ENCODE results near the gene LRP5.
A peak's percentile ranks its signal among the peaks of the same experiment; 100 is the strongest.

Gene LRP5

DNA sequence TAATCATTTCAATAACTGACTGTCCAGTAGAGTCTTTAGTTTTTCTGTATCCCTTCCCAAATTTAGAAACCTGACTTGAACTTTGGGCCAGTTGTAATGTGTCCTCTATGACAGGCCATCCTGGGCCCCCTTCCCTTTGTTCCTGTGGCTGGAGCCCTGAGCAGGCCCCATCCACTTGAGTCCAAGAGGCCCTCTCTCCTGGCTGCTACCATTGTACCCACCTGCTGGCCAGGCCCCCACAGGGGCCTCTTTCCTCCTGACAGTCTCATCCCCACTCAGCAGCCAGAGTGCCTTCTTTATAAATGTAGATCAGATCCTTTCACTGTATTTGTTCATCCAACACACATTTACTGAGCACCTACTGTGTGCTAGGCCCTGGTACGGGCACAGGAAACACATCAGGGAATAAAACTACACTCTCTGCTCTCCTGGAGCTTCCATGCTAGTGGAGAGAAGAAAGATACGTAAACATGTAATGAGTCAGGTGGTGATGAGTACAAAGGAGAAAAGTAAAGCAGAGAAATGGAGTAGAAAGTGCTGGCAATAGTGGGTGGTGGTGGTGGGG, 2.7 kb upstream of the LRP5 start:
- no peak overlapping the region for H2BK15ac ChIP-seq (replicated peaks; ENCODE audit: low read depth)
- H3K79me2 ChIP-seq (ENCODE audit: control insufficient read depth, insufficient read depth, low read length) = peaks cover 12% of the 10 kb centered on the region
- no peak overlapping the region for H3K4me3 ChIP-seq (ENCODE audit: low read length)
- no peak overlapping the region for H3K23ac ChIP-seq (ENCODE audit: low read length)
- H3K27ac ChIP-seq (ENCODE audit: low read depth, low read length) = no peak overlapping the region
- H3K36me3 ChIP-seq (ENCODE audit: control insufficient read depth, insufficient read depth, low read length) = no peaks in the 10 kb centered on the region
- H2AK5ac ChIP-seq (ENCODE audit: low read length) = no peak overlapping the region
- H3K27me3 ChIP-seq (ENCODE audit: insufficient read depth, low read length, poor library complexity) = no peaks in the 10 kb centered on the region
- H3K56ac ChIP-seq (ENCODE audit: low read length) = no peak overlapping the region
- no CpG with 5 or more reads among the region's 2 CpGs for WGBS (ENCODE audit: extremely low coverage, insufficient coverage, low lambda C conversion rate)
- no peak overlapping the region for H4K5ac ChIP-seq (ENCODE audit: low read length)
- DNase-seq = no peak
- no peak overlapping the region for H3K4me2 ChIP-seq (ENCODE audit: low read length)
- no peak overlapping the region for H3K4ac ChIP-seq (ENCODE audit: low read depth, low read length)
- no peak overlapping the region for H3K18ac ChIP-seq (ENCODE audit: low read length)
- H2BK5ac ChIP-seq (ENCODE audit: low read length) = no peak overlapping the region
- H3K4me1 ChIP-seq (ENCODE audit: control insufficient read depth, low read depth, low read length) = peaks cover 5% of the 10 kb centered on the region
- H3K9ac ChIP-seq (ENCODE audit: low read length) = no peak overlapping the region
- H2BK120ac ChIP-seq (ENCODE audit: low read depth, low read length) = no peak overlapping the region
- peaks cover 3% of the 10 kb centered on the region for H3K79me1 ChIP-seq (ENCODE audit: low read length)
- no peak overlapping the region for H4K8ac ChIP-seq (ENCODE audit: low read depth, low read length)

DNA sequence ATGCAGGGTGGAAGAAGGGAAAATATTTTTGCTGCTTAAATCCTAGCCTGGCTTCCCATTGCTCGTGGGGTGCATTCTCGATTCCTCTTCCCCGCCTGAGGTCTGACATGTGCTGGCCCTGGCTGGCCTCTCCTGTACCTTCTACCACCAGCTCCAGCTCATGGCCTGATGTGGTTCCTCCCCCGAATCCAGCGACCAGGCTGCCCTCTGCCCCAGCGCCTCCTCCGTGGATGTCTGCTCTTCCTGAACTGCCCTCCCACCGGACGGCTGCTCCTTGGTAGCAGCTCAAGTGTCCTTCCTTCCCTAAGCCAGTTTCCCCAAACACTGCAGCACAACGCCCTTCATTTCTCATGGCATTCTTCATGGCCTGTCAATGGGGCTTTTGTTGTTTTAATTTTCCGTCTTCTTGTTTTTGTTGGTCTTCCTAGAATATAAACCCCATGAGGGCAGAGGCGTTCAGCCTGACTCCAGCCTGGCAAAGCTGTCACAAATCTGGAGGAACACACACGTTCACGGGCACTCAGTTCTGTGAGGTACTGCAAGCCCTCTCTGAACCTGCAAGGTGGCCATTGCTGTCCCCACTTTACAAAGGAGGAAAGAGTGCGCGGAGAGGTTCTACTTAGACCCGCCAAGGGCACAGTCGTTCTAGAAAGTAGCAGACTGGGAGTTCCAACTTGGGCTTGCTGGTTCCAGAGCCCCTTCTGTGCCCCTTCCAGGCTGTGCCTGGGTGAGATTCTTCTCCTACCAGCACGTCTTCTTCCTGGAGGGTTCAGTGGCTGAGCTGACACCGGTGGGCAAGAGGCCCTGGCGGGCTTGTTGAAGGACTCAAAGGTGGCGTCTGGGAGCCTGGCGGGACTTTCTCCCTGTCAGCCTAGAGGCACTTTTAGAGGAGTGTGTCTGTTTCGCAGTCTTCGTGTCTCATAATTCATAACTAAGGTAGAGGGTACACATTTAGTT, 953 bp upstream of the LRP5 start:
- Histone ChIP-seq H3K4me1 (ENCODE audit: control insufficient read depth, low read depth, low read length) (peaks cover 8% of the 10 kb centered on the region), H3K36me3 (ENCODE audit: control insufficient read depth, insufficient read depth, low read length) (no peaks in the 10 kb centered on the region), H2AK5ac (ENCODE audit: low read length) (no peak overlapping the region), H4K5ac (ENCODE audit: low read length) (no peak overlapping the region), H3K4ac (ENCODE audit: low read depth, low read length) (no peak overlapping the region), H3K27ac (ENCODE audit: low read depth, low read length) (no peak overlapping the region), H3K4me2 (ENCODE audit: low read length) (peak overlapping the region; percentile 54), H3K79me2 (ENCODE audit: control insufficient read depth, insufficient read depth, low read length) (peaks cover 24% of the 10 kb centered on the region), H3K9ac (ENCODE audit: low read length) (no peak overlapping the region), H3K23ac (ENCODE audit: low read length) (no peak overlapping the region), H2BK120ac (ENCODE audit: low read depth, low read length) (no peak overlapping the region), H3K79me1 (ENCODE audit: low read length) (peaks cover 9% of the 10 kb centered on the region), H3K18ac (ENCODE audit: low read length) (peak overlapping the region; percentile 95), H3K56ac (ENCODE audit: low read length) (peak overlapping the region; percentile 42), H3K27me3 (ENCODE audit: insufficient read depth, low read length, poor library complexity) (no peaks in the 10 kb centered on the region), H4K8ac (ENCODE audit: low read depth, low read length) (no peak overlapping the region), H3K4me3 (ENCODE audit: low read length) (no peak overlapping the region), H2BK15ac (replicated peaks; ENCODE audit: low read depth) (no peak overlapping the region), H2BK5ac (ENCODE audit: low read length) (no peak overlapping the region)
- no CpG with 5 or more reads among the region's 25 CpGs for WGBS (ENCODE audit: extremely low coverage, insufficient coverage, low lambda C conversion rate)
- DNase-seq = no peak

DNA sequence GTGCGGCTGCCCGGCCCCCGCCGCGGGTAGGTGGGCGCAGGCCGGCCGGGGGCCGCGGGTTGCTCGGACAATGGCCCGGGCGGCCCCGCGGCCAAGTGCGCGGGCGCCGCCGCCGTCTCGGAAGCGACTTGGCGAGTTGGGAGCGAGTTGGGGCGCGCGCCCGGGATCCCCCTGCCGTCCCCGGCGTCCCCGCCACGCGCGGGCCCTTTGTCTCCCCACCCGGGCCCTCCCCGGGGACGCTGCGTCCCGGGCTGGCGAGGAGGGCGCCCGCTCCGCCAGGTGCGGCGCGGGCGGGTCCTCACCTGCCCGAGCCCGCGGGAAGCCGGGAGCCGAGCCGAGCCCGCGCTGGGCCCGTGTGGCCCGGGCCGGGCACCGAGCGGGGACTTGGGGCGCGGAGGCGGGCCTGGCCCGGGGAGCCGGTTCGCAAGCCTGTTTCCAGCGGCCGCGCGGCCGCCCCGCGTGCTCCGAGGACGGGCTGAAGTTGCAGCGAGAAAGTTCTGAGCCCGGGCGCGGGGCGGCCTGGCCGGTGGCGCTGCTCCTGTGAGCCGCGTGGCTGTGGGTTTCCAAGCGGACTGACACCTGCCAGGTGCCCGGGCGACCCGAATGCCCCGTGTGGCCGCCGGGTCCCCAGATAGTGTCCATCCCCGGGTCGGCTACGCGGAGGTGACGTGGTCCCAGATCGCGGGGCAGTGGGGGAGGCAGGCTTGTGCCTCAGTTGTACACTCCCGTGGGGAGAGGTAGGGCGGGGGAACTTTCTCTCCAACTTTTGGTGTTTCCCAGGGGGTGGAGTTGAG, 586 bp downstream of the LRP5 start:
- no CpG with 5 or more reads among the region's 102 CpGs for WGBS (ENCODE audit: extremely low coverage, insufficient coverage, low lambda C conversion rate)
- no peak for DNase-seq

DNA sequence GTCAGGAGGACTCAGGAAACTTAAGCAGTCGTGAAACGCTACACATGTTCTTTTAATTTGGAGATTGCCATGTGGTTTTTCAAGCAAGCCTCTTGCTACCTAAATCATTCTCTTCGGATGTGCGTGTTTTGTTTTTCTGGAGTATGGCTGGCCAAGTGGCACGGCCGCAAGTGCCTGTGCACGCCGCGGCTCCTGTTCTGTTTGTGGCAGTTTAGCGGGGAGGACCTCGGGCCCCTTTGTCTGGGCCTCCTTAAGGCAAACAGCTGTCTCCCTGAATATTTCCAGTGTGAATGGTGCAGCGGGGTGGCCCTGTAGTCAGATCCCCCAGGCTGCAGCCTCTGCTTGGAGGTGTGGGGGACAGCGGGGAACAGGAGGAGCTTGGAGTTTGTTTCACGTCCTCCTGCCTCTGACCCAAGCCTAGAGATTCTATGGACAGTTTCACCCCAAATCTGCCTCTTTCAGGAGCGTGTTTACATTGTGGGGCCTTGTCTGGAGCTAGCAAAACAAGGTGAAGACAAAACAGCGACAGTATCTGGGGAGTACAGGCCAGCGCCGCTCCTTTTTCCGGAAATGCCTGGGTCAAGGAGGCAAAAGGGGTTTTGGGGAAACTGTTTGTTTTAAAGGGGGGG, 1.3 kb downstream of the LRP5 start:
- peaks cover 13% of the 10 kb centered on the region for H3K79me1 ChIP-seq (ENCODE audit: low read length)
- H3K79me2 ChIP-seq (ENCODE audit: control insufficient read depth, insufficient read depth, low read length) = peaks cover 41% of the 10 kb centered on the region
- peak overlapping the region; percentile 95 for H3K23ac ChIP-seq (ENCODE audit: low read length)
- H3K56ac ChIP-seq (ENCODE audit: low read length) = peak overlapping the region; percentile 91
- no peaks in the 10 kb centered on the region for H3K27me3 ChIP-seq (ENCODE audit: insufficient read depth, low read length, poor library complexity)
- peaks cover 10% of the 10 kb centered on the region for H3K4me1 ChIP-seq (ENCODE audit: control insufficient read depth, low read depth, low read length)
- peak overlapping the region; percentile 78 for H3K18ac ChIP-seq (ENCODE audit: low read length)
- DNase-seq = no peak
- no peaks in the 10 kb centered on the region for H3K36me3 ChIP-seq (ENCODE audit: control insufficient read depth, insufficient read depth, low read length)
- H2AK5ac ChIP-seq (ENCODE audit: low read length) = peak overlapping the region; percentile 30
- H2BK120ac ChIP-seq (ENCODE audit: low read depth, low read length) = peak overlapping the region; percentile 29
- H4K8ac ChIP-seq (ENCODE audit: low read depth, low read length) = no peak overlapping the region
- WGBS (ENCODE audit: extremely low coverage, insufficient coverage, low lambda C conversion rate) = no CpG with 5 or more reads among the region's 19 CpGs
- peak overlapping the region; percentile 88 for H3K4ac ChIP-seq (ENCODE audit: low read depth, low read length)
- no peak overlapping the region for H2BK5ac ChIP-seq (ENCODE audit: low read length)
- peak overlapping the region; percentile 58 for H3K4me3 ChIP-seq (ENCODE audit: low read length)
- peak overlapping the region; percentile 92 for H3K4me2 ChIP-seq (ENCODE audit: low read length)
- no peak overlapping the region for H4K5ac ChIP-seq (ENCODE audit: low read length)
- no peak overlapping the region for H3K27ac ChIP-seq (ENCODE audit: low read depth, low read length)
- H3K9ac ChIP-seq (ENCODE audit: low read length) = peak overlapping the region; percentile 69
- H2BK15ac ChIP-seq (replicated peaks; ENCODE audit: low read depth) = no peak overlapping the region

More for the DNA sequence above, 586 bp downstream of the LRP5 start:
- peak overlapping the region; percentile 30 for H2AK5ac ChIP-seq (ENCODE audit: low read length)
- no peak overlapping the region for H4K5ac ChIP-seq (ENCODE audit: low read length)
- peak overlapping the region; percentile 69 for H3K9ac ChIP-seq (ENCODE audit: low read length)
- H2BK5ac ChIP-seq (ENCODE audit: low read length) = no peak overlapping the region
- H3K79me2 ChIP-seq (ENCODE audit: control insufficient read depth, insufficient read depth, low read length) = peaks cover 37% of the 10 kb centered on the region
- peak overlapping the region; percentile 91 for H3K56ac ChIP-seq (ENCODE audit: low read length)
- peak overlapping the region; percentile 95 for H3K18ac ChIP-seq (ENCODE audit: low read length)
- no peak overlapping the region for H2BK15ac ChIP-seq (replicated peaks; ENCODE audit: low read depth)
- peak overlapping the region; percentile 92 for H3K4me2 ChIP-seq (ENCODE audit: low read length)
- H4K8ac ChIP-seq (ENCODE audit: low read depth, low read length) = no peak overlapping the region
- peak overlapping the region; percentile 80 for H3K23ac ChIP-seq (ENCODE audit: low read length)
- no peak overlapping the region for H2BK120ac ChIP-seq (ENCODE audit: low read depth, low read length)
- H3K27me3 ChIP-seq (ENCODE audit: insufficient read depth, low read length, poor library complexity) = no peaks in the 10 kb centered on the region
- peaks cover 10% of the 10 kb centered on the region for H3K4me1 ChIP-seq (ENCODE audit: control insufficient read depth, low read depth, low read length)
- H3K4me3 ChIP-seq (ENCODE audit: low read length) = peak overlapping the region; percentile 58
- no peak overlapping the region for H3K27ac ChIP-seq (ENCODE audit: low read depth, low read length)
- peak overlapping the region; percentile 88 for H3K4ac ChIP-seq (ENCODE audit: low read depth, low read length)
- H3K79me1 ChIP-seq (ENCODE audit: low read length) = peaks cover 13% of the 10 kb centered on the region
- H3K36me3 ChIP-seq (ENCODE audit: control insufficient read depth, insufficient read depth, low read length) = no peaks in the 10 kb centered on the region
